Pons (tissue), 1 donor: ENCODE results near the gene RNF103.

Experiments
- DNase-seq: peaks from one replicate; pipeline ENCODE4 v3.0.0-alpha.2; 2016; ENCODE audit warnings: low spot score

RNF103 gene

GRCh38 chr2:86566821-86567190 is 56.9 kb downstream of the RNF103 start:
- peak; percentile 12 for DNase-seq

- peak; percentile 12 for DNase-seq
These were observed 57.4 kb downstream of the RNF103 start for GRCh38 chr2:86566158-86566820.

- DNase-seq, result no peak
These were observed 60.0 kb downstream of the RNF103 start for GRCh38 chr2:86563650-86564061.

GRCh38 chr2:86562922-86563649 is 60.6 kb downstream of the RNF103 start, which contains the start of gene CHMP3:
TSS of gene CHMP3 (minus strand) at chr2:86563443. CDS start at chr2:86563348, 95 bp downstream.
- peak; percentile 98 for DNase-seq

- peak; percentile 46 for DNase-seq
These were observed 61.2 kb downstream of the RNF103 start for GRCh38 chr2:86562485-86562921.

GRCh38 chr2:86557836-86558235 is 65.8 kb downstream of the RNF103 start:
- no peak for DNase-seq

- DNase-seq, result no peak
These were observed 67.2 kb downstream of the RNF103 start for GRCh38 chr2:86556508-86556907.
